Neural cell (in vitro differentiated cells): ENCODE results near the gene IFNGR1. TPM values are rescaled to one million over a fixed set of nuclear protein-coding genes. Genes with fewer than 3 reads are reported as not detected.
"Not testable (repeated sequence)": the region's sequence is repeated elsewhere in the genome, so short reads cannot be mapped to it uniquely, and the experiment has no call there.

Source experiments
- H2AFZ ChIP-seq: fragments of 200-600, 300-800 bp; sonication (generic), shearing (Covaris generic); 2 replicates; pipeline ENCODE4 v1.6.0; 2014; ENCODE audit warnings: low read depth, mild to moderate bottlenecking, antibody characterized with exemption, low read length, moderate library complexity
- H3F3A ChIP-seq: fragments of 200-600 bp; shearing (Covaris generic); 2 replicates; pipeline ENCODE4 v1.6.1; 2016; ENCODE audit warnings: mild to moderate bottlenecking, moderate library complexity, mixed read lengths, antibody characterized with exemption, low read length; ENCODE audit not compliant: insufficient read depth, poor library complexity, severe bottlenecking
- H3K27ac ChIP-seq: fragments of 200-600, 300-800 bp; sonication (generic), shearing (Covaris generic); 2 replicates; pipeline ENCODE4 v1.5.1; 2014; ENCODE audit warnings: mild to moderate bottlenecking, low read length, moderate library complexity
- H3K27me3 ChIP-seq: fragments of 300-800, 200-600 bp; sonication (generic), shearing (Covaris generic); 2 replicates; pipeline ENCODE4 v1.6.0; 2014; ENCODE audit warnings: mild to moderate bottlenecking, low read depth, low read length, moderate library complexity; ENCODE audit not compliant: insufficient read depth
- H3K36me3 ChIP-seq: fragments of 300-800, 200-600 bp; sonication (generic), shearing (Covaris generic); 2 replicates; pipeline ENCODE4 v1.5.1; 2014; ENCODE audit warnings: mild to moderate bottlenecking, antibody characterized with exemption, low read length, moderate library complexity; ENCODE audit not compliant: insufficient read depth
- H3K4me2 ChIP-seq: fragments of 300-800, 200-600 bp; sonication (generic), shearing (Covaris generic); 2 replicates; pipeline ENCODE4 v1.6.0; 2014; ENCODE audit warnings: mild to moderate bottlenecking, low read length
- H3K4me3 ChIP-seq: fragments of 300-800, 200-600 bp; sonication (generic), shearing (Covaris generic); 2 replicates; pipeline ENCODE4 v1.5.1; 2014; ENCODE audit warnings: mild to moderate bottlenecking, low read length, moderate library complexity
- H3K79me2 ChIP-seq: fragments of 200-600 bp; shearing (Covaris generic); replicated peaks from 2 replicates; pipeline ENCODE4 v1.6.0; 2014; ENCODE audit warnings: mild to moderate bottlenecking, low read length, moderate library complexity; ENCODE audit not compliant: insufficient read depth
- H3K9ac ChIP-seq: fragments of 300-800, 200-600 bp; sonication (generic), shearing (Covaris generic); 2 replicates; pipeline ENCODE4 v1.6.1; 2016; ENCODE audit warnings: mild to moderate bottlenecking, low read length, mixed read lengths
- H3K9me2 ChIP-seq: fragments of 200-600 bp; shearing (Covaris generic); 2 replicates; pipeline ENCODE4 v1.6.1; 2016; ENCODE audit warnings: mild to moderate bottlenecking, low read length, mixed read lengths; ENCODE audit not compliant: insufficient read depth
- H3K9me3 ChIP-seq: fragments of 200-600, 300-800 bp; sonication (generic), shearing (Covaris generic); 2 replicates; pipeline ENCODE4 v1.6.1; 2016; ENCODE audit warnings: mild to moderate bottlenecking, mixed run types, low read length, moderate library complexity, mixed read lengths
- H4K20me1 ChIP-seq: fragments of 200-600 bp; shearing (Covaris generic); 2 replicates; pipeline ENCODE4 v1.6.1; 2016; ENCODE audit warnings: mild to moderate bottlenecking, mixed run types; ENCODE audit not compliant: insufficient read depth
- CTCF ChIP-seq: fragments of 450-650 bp; IDR thresholded peaks from 2 replicates; pipeline ENCODE4 v1.5.1; 2014; ENCODE audit warnings: antibody characterized with exemption, mild to moderate bottlenecking, moderate library complexity; ENCODE audit not compliant: poor library complexity, severe bottlenecking
- EP300 ChIP-seq: fragments of 450-650 bp; conservative IDR thresholded peaks from 2 replicates; pipeline ENCODE4 v1.6.1; 2014; ENCODE audit warnings: antibody characterized with exemption, mild to moderate bottlenecking, moderate library complexity; ENCODE audit not compliant: poor library complexity, severe bottlenecking
- EZH2 ChIP-seq: fragments of 200-600, 300-800 bp; shearing (Covaris generic), sonication (generic); IDR thresholded peaks from 2 replicates; pipeline ENCODE4 v1.6.1; 2014; ENCODE audit warnings: antibody characterized with exemption, low read length, borderline replicate concordance, mild to moderate bottlenecking; ENCODE audit not compliant: insufficient read depth, poor library complexity, severe bottlenecking
- MXI1 ChIP-seq: fragments of 450-650 bp; conservative IDR thresholded peaks from 2 replicates; pipeline ENCODE4 v1.6.1; 2014; ENCODE audit warnings: antibody characterized with exemption, mild to moderate bottlenecking; ENCODE audit not compliant: poor library complexity, severe bottlenecking
- POLR2AphosphoS5 ChIP-seq: IDR thresholded peaks from 2 replicates; pipeline ENCODE4 v1.6.1; 2012
- RAD21 ChIP-seq: fragments of 450-650 bp; conservative IDR thresholded peaks from 2 replicates; pipeline ENCODE4 v1.6.1; 2014; ENCODE audit warnings: antibody characterized with exemption, mild to moderate bottlenecking, moderate library complexity
- REST ChIP-seq: IDR thresholded peaks from 2 replicates; pipeline ENCODE4 v1.6.1; 2012; ENCODE audit warnings: borderline replicate concordance
- SMC3 ChIP-seq: fragments of 450-650 bp; conservative IDR thresholded peaks from 2 replicates; pipeline ENCODE4 v1.6.1; 2014; ENCODE audit warnings: antibody characterized with exemption, mild to moderate bottlenecking, moderate library complexity; ENCODE audit not compliant: poor library complexity
- TAF1 ChIP-seq: IDR thresholded peaks from 2 replicates; pipeline ENCODE4 v1.6.1; 2012; ENCODE audit warnings: low read depth
- polyA plus RNA-seq: library from polyadenylated mRNA; depleted of rRNA; stranded (reverse); fragments of >200 nt; gene quantifications from 2 replicates; pipeline ENCODE4 v1.2.3, GENCODE V29; 2014

IFNGR1 gene
- polyA plus RNA-seq, 1 donor from 2014 or later: 57.2 TPM

GRCh38 chr6:137254966-137255365, 35.8 kb upstream of the IFNGR1 start:
- Histone ChIP-seq H3K9me2 (no peaks in the 10 kb centered on the region), H4K20me1 (no peaks in the 10 kb centered on the region), H3F3A (no peaks in the 10 kb centered on the region), H3K4me2 (no peak overlapping the region), H3K27me3 (no peaks in the 10 kb centered on the region), H3K4me3 (no peak overlapping the region), H2AFZ (no peak overlapping the region), H3K27ac (no peak overlapping the region), H3K79me2 (no peaks in the 10 kb centered on the region), H3K9me3 (no peaks in the 10 kb centered on the region), H3K36me3 (no peaks in the 10 kb centered on the region), H3K9ac (no peak overlapping the region)
- TF ChIP-seq EP300: no peak
- TF ChIP-seq REST: no peak
- TF ChIP-seq MXI1: no peak
- no peak for TF ChIP-seq RAD21
- TF ChIP-seq SMC3: no peak
- no peak for TF ChIP-seq EZH2
- no peak for TF ChIP-seq POLR2AphosphoS5
- TF ChIP-seq TAF1: no peak
- TF ChIP-seq CTCF: no peak

- H3K4me2 ChIP-seq, H3K9me2 ChIP-seq, H4K20me1 ChIP-seq, H3K36me3 ChIP-seq, H3F3A ChIP-seq, H3K4me3 ChIP-seq, H3K27ac ChIP-seq, H2AFZ ChIP-seq, H3K27me3 ChIP-seq, H3K9ac ChIP-seq, H3K9me3 ChIP-seq, H3K79me2 ChIP-seq: not testable (repeated sequence)
Measured at GRCh38 chr6:137254430-137254829, 35.2 kb upstream of the IFNGR1 start.

GRCh38 chr6:137248702-137249101, 29.5 kb upstream of the IFNGR1 start:
- Histone ChIP-seq H3K9me2 (no peaks in the 10 kb centered on the region), H4K20me1 (no peaks in the 10 kb centered on the region), H3K27me3 (no peaks in the 10 kb centered on the region), H3K36me3 (no peaks in the 10 kb centered on the region), H3K9me3 (no peaks in the 10 kb centered on the region), H3K9ac (no peak overlapping the region), H3F3A (no peaks in the 10 kb centered on the region), H3K4me3 (no peak overlapping the region), H3K79me2 (no peaks in the 10 kb centered on the region), H2AFZ (no peak overlapping the region), H3K27ac (no peak overlapping the region), H3K4me2 (no peak overlapping the region)
- TF ChIP-seq SMC3 (no peak), CTCF (no peak), RAD21 (no peak), EP300 (no peak), MXI1 (no peak), EZH2 (no peak), REST (no peak)
